ENCODE data around the gene TMEM52.

Gene TMEM52

DNA sequence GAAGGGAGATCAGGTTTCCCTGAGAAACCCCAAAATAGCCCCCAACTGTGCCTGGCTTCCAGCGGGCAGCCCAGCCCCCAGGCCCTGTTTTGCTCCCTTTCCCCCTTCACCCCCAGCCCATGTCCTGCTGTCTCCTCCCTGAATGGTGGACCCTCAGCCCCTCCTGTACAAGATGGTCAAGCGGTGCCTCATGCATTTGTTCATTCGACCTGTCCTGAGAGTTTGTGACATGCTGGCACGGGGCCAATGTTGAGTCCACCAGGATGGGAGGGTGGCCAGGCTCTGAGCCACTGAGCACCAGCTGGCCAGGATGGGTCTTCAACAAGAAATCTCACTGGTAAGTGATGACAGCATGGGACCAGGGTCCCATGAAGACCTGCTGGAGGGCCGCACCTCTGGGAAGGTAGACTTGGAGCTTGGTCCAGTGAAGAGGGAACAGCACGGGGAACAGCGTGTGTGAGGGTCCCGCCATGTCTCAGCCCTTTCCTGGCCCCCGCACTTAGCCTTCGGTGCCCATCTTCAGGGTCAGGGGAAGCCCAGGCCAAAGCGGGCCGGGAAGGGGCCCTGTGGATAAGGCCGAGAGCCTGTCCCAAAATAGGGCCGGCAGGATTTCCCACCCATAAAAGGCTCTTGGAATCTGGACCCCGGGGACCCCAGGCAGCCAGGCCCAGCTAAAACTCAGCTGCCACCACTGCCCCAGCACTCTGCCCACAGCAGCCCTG, 3.9 kb downstream of the TMEM52 start, which contains the start of gene CALML6:
Gene CALML6 (plus strand): TSS at position 290 of the 722 bp plus-strand sequence. CDS start 21 bp downstream, at position 311.
- DNase-seq (ENCODE audit: low read depth), result no peak

DNA sequence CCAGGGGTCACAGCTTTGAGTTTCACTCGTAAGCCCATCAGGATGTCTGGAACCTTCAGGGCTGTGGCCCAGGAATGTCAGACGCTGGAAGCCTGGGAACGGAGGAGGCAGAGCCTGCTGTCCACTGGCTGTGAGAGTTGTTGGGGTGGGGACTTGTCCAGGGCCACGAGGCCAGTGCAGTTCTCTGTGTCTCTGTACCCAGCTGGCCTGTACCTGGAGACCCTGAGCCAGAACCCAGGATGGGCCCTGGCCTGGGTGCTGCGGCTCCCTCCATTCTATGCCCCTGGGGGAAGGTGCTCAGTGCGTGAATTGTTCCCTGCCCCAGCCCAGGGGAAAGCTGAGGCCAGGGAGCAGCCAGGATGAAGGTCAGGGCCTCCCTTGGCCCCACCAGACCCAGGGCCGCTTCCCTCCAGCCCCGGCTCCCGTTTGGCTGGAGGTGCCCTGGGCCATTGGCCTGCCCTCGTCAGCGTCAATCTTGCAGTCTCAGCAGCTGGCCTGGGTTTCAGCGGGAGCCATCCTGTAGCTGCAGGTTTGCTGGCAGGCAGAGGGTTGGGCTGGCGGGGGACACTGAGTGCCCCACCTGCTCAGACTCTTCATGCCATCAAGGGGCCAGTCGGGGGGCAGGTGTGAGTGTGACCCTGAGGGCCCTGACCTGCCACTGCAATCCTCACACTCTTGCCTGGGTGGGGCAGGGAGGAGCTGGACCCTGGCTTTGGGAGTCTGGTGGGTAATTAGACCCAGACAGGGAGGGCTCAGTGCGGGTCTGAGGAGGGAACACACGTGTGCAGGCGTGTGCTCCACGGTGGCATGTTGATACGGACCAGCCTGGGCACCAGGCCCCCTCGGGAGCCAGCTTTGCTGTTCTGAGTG, 4.7 kb downstream of the TMEM52 start:
- DNase-seq (ENCODE audit: low read depth), result no peak

DNA sequence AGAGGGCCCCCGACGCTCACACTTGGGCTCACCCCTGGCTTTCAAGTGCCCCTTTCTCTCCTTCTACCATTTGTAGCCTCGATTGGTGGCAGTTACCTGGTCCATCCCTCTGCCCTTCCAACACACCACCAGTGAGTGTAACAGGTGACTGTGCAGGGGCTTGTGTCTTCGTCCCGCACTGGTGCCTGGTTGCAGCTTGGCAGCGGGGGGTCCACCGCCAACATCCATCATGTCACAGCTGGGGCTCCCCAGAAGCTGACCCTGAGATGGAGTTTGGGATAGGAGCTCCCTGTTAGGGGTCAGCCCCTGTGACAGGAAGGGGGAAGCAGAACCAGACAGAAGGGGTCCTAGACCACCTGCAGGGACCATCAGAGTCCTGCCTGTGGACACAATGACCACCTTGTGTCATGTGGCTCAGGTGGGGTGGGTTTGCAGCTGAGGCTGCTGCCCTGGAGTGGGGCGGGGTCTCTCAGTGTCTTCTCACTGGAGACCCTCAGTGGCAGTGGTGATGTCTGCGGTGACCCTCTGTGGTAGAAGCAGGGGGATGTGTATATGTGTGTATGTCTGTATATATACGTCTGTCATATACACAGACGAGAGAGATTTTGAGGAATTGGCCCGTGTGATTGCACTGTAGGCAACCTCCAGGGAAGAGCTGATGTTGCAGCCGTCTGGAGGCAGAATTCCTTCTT, 7.6 kb downstream of the TMEM52 start:
- DNase-seq (ENCODE audit: low read depth), result no peak

DNA sequence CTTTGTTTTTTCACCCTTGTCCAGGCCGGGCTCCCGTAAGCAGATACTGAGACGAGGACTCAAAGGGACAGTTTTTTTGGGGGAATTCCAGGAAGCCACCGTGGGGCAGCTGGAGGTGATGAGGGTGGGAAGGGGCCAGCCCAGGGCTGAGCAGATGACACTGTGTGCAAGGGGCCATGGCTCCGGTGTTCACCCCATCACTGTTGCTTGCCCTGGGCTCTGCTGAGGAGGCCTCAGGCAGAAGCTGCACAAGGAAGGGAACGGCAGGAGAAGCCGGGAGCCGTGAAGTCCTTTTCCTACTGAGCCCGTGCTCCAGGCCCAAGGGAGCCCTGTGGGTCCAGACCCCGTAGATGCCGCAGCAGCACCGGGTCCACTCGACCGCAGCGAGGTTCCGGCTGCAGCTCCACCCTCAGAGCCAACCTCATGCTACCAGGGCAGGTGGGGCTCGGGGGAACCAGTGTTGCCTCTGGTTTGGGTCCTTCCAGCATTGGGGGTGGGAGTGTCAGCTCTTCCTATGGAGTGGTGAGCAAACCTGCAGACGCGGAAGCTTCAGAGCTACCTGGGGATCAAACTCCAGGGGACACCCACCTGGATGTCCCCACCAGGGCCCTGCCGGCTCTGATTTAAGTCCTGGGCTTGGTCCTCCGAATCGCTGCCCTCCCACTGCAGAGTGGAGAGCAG, 8.3 kb downstream of the TMEM52 start:
- no peak for DNase-seq (ENCODE audit: low read depth)

DNA sequence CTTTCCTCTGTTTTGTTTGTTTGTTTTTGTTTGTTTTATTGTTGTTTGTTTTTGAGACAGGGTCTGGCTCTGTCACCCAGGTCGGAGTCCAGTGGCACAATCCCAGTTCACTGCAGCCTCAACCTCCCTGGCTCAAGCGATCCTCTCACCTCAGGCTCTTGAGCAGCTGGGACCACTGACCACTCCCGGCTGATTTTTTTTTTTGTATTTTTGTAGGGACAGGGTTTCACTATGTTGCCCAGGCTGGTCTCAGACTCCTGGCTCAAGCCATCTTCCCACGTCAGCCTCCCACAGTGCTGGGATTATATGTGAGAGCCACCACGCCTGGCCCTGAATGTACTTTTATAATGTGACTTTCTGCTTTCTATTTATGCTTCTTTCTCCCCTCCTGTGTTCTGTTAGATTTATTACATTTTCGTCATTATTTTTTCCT, 9.0 kb downstream of the TMEM52 start:
- no peak for DNase-seq (ENCODE audit: low read depth)

DNA sequence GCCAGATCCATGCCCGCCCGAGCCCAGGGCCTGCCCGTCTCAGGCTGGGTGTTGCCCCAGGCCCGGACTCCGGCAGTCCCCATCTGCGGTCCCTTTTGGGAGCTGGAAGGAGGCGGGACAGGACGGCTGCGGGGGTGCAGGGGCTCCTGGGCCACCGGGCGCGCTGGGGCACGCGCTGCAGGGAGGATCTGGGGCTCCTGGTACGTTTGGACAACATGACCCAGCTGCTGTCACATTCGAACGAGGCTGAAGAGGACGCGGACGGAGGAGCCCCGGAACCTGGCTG, 10.6 kb downstream of the TMEM52 start:
- DNase-seq (ENCODE audit: low read depth), result no peak

DNA sequence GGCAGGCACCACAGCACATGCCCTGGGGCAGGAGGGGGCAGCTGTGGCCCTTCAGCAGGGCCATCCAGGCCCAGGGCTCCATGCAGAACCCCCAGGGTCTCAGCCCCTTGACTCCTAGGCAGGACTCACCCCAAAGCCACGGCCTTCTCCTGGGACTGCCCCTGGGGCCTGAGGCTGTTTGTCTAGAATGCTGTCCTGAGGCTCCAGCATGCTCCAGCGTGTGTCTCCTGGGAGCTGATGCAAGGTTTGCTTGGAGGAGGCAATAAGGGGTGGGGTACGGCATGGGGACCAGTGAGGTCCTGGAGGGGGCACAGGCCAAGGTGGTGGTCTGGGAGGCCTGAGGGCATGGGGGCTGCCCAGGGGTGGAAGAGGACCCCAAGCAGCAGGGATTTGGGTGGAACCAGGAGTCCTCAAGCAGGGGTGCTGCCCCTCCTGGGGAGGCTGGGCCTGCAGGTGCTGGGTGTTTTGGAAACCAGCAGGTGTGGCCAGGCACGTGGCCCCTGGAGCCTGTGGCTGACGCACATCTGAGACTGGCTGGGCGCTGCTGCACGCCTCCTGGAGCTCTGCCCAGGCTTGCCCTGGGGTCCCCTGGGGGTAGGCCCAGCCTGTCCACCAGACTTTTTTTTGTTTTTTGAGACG, 11.9 kb downstream of the TMEM52 start:
- DNase-seq (ENCODE audit: low read depth), result no peak

DNA sequence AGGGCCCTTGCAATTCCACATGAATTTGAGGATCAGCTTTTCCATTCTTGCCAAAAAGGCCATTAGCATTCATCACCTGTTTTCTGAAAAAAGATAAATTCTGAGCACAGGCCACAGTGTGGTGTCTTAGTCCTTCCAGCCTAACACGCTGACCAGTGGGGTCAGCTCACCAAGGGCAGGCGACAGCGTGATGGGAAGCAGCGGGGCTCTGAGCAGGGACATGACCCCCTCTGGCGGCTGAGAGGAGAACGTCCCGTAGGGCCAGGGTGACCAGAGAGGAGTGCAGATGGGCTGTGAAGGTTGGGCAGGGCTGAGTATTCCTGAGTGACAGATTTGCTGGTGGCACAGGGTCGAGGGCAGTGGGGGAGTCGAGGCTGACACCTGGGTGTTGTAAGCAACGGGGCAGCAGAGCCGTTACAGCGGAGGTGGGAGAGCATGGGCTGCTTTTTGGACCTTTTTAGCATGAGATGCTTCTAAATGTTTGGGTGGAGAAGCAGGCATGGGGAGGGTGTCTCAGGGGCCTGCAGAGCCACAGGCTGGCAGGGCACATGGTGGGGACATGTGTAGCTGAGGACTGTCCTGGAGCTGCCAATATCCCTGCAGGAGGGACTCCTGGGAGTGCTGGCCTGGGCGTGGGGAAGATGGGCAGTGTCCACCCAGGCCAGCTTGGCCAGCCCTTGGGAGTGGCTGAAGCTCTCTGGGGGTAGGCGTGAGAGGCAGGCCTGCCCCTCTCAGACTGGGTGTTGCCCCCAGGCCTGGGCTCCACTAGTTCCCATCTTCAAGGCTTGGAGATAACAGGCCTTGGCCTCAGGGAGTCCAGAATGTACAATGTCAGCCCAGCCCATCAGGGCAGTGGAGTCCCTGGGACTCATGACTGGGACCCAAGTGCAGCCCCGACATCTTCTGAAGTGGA, 12.6 kb downstream of the TMEM52 start:
- peak; percentile 28 for DNase-seq (ENCODE audit: low read depth)

DNA sequence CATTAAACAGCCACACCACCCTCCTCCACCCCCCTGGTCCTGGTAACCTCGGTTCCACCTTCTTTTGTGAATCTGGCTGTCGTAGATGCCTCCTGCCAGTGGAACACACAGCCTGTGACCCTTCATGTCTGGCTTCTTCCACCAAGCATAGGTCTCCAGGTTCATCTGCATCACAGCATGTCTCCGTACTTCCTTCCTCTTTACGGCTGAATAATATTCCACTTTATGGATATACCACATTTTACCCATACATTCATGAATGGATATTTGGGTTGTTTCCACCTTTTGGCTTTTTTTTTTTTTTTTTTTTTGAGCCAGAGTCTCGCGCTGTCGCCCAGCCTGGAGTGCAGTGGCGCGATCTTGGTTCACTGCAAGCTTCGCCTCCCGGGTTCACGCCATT, 15.9 kb downstream of the TMEM52 start:
- no peak for DNase-seq (ENCODE audit: low read depth)

DNA sequence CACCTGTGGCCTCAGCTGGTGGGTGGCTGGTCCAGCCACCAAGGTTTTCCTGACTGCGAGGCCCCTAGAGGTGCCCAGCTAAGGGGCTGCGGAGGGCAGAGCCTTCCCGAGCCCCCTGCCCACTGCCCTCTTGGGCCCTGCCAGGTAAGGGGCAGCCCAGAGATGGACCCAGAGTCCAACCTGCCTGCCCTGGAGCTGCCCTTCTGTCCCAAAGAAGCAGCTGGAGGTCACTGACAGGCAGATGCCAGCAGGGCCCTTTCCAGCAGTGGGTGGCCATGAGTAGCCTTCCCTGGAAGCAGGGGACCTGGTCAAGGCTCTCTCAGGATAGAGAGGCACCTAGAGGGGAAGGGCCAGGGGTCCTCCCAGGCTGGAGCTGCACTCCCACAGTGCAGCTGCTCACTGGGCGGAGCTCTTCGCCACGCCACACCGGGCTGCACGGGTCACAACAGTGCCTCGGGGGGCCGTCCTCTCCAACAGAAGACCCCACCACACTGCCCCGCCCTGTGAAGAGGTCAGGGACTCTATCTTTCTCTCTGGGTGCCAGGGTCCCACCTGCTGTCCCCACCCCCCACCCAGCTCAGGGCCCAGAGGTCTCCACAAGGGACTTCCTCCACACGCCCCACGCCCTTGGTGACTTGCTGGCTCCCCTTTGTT, 17.3 kb downstream of the TMEM52 start:
- no peak for DNase-seq (ENCODE audit: low read depth)

DNA sequence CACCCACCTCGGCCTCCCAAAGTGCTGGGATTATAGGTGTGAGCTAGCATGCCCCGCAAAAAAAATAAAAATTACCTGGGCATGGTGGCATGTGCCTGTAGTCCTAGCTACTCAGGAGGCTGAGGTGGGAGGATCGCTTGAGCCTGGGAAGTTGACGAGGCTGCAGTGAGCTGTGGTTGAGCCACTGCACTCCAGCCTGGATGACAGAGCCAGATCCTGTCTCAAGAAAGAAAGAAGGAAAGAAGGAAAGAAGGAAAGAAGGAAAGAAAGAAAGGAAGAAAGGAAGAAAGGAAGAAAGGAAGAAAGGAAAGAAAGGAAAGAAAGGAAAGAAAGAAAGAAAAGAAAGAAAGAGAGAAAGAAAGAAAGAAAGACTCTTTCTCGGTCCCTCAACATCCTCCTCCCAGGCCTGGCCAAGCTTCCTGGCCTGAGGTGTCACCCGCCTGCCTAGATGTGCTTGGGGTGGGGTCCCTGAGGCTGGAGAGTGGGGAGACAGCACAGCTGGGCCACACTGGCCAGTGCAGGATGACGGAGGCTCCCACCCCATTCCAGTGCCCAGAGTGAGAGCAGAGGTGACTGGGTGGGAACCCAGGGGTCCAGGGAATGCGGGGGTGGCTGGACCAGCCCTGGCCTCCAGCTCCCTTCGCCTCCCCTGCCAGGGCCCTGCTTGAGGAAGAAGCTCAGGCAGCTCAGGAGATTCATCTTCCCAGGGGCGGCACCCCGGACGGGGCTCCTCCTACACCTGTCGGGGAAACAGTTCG, 18.0 kb downstream of the TMEM52 start:
- no peak for DNase-seq (ENCODE audit: low read depth)

DNA sequence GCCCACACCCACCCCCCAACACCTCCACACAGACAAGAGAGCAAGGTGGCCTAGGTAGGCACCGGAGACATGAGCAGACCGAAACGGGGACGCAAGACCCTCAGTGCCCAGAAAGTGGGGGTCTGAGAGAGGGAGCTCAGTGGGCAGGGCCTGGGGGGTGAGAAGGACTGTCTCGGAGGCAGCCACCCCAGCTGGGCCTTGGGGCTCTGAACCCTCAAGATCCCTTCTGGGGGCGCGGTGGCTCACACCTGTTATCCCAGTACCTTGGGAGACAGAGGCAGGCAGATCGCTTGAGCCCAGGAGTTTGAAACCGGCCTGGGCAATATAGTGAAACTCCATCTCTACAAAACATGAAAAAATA, 19.1 kb downstream of the TMEM52 start:
- DNase-seq (ENCODE audit: low read depth), result no peak

DNA sequence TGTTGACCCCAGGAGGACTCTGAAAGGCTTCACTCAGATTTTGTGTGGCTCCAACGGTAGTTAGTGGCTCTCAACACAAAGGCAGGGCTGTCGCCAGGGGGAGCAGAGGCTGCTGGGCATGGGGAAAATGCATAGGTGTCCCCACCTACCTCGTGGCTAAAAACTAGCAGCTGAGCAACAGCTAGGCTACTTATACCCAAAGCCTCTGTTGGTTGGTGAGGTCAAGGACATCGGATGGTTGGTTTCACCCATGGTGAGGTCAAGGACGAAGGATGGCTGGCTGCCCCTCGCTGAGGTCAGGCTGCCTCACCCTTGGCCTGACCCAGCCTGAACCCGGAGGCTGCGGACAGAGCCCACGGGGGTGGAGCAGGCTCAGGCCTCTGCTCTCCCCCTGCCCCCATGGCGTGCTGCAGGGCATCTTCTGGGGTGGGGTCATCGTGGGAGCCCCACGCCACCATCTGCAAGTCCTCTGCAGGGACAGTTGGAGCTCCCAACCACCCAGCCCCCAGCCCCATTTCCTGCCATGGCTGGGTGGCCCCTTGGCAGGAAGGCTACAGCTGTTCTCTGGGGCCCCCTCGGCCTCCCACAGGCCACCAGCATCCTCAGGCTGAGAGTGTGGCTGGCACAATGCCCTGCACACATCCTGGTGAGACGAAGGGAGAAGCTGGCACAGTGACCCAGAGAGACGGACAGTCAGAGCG, 19.7 kb downstream of the TMEM52 start:
- DNase-seq (ENCODE audit: low read depth), result no peak

DNA sequence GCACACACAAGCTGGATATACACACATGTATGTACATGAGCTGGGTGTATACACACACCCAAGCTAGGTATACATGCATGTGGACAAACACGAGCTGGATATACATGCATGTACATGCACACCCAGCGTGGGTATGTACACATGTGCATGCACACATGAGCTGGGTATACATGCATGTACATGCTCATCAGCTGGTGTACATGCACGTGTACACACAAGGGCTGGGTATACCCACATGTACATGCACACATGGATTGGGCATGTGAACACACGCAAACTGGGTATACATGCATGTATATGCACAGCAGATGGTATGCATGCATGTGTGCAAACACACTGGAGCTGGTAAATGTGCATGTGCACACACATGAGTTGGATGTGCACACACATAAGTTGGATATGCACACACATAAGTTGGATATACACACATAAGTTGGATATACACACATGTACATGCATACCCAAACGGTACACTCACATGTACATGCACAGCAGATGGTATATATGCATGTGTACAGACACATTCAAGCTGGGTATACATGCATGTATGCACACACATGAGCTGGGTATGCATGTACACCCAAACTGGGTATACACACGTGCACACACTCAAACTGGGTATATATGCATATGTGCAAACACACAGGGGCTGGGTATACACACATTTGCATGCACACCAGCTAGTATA, 20.7 kb downstream of the TMEM52 start:
- DNase-seq (ENCODE audit: low read depth), result no peak

DNA sequence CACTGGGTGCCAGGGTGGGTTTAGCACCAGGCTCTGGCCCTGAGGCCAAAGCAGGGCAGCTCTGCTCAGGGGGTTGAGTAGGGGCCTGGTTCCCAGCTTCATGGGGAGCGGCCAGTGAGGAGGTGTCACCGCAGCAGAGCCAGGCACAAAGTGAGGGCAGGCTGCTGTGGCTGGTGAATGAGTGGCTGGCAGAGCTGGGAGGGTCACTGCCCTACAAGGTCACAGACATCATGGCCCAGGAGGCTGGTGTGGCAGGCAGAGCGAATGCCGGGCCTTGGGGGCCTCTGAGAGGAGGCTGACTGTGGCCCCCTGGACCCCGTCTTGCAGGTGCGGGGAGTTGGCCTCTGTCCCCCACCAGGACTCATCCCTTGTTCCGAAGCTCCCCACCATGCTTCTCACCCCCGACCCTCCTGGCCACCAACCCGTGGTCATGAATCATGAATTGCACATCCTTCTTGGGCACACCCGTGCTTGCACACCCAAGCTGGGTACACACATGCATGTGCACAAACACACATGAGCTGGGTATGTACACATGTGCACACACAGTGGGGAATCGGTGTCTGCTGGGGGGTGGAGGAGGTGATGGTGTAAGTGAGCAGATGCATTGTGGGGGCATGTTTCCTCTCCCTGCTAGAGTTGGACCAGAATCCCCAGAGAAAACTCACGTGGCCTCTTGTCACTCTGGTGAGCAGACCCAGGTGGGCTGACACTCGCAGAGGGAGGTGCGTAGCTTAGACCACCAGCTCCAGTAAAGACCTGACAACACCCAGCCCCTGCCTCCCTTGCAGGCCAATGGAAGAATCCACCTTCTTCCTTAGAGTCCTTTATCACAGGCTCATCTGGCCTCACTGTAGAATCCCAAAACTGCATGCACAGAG, 23.4 kb downstream of the TMEM52 start:
- DNase-seq (ENCODE audit: low read depth), result no peak

DNA sequence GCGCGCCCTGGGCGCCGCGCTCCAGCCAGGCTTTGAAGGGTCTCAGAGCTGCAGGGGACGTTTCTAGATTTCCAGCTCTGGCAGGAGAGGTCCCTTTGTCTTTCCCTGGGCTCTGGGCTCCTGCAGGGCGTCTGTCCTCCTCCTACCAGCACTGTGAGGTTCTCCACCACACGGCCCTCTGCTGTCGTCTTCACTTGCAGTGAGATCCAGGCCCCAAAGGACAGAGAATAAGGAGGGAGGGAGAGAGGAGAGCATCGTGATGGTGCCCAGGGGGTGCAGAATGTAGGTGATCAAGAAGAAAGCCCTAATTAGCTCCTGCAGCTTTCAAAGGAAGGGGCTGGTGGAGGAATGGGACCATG, 24.0 kb downstream of the TMEM52 start:
- DNase-seq (ENCODE audit: low read depth), result no peak

DNA sequence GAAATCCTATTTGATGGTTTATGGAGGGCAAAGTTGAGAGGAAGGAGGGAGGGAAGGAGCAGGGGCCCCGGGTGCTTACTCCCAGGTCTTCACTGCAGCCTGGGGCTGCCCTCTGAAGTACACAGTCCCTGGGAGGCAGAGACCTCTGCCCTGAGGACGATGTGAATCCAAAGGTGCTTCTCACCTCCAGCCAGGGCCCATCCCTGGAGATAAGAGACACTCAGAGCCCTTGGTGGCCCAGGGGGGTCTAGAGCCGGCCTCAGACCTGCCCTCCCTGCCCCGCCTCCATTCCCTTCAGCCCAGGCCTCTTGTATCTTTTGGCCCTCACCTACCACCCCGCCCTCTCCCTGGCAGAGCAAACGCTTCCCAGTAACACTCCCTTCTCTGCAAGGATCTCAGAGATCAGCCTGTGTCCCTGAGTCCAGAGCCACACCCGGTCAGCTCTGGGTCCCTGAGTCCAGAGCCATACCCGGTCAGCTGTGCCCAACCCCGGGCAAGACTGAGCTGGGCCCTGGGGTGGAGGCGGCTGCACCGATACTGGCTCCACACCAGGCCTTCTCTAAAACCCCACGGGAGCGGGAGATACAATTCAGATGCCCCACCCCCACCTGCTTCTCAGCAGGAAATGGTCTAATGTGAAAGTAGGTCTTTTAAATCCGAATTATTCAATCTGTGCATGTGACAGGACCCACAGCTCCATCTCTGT, 24.6 kb downstream of the TMEM52 start:
- DNase-seq (ENCODE audit: low read depth), result no peak

Data from non-pigmented ciliary epithelial cell (primary cell).